Measurements from ENCODE around the gene ZSWIM3. TPM values are rescaled to one million over a fixed set of nuclear protein-coding genes. Genes with fewer than 3 reads are reported as not detected.
"Not testable (repeated sequence)": the region's sequence is repeated elsewhere in the genome, so short reads cannot be mapped to it uniquely, and the experiment has no call there.

Gene ZSWIM3
- total and polyA plus RNA-seq, 9 donors, result 1.8 to 7.5 (median 4.7) TPM

- WGBS, 3 donors, result 69 to 88% (median 72%) methylated on average over 6 of the region's 6 CpGs
- Histone ChIP-seq H3K9me3 (no peaks in the 10 kb centered on the region), H3K36me3 (no peaks in the 10 kb centered on the region), H3K27me3 (no peaks in the 10 kb centered on the region), H3K4me1 (ENCODE audit: insufficient read depth) (peaks cover 15% of the 10 kb centered on the region), H3K4me3 (no peak overlapping the region), H3K27ac (peak overlapping the region in 1 of 2 donors; percentile 82)
- intact Hi-C loops (cut with DNase I), result loop anchor here in 1 of 4 donors (10.0 kb wide), 1 partner anchor 137 kb away; no protein-coding TSS in a partner anchor
- DNase-seq, result no peak
- TF ChIP-seq CTCF (IDR thresholded peaks at IDR 0.05), result no peak
- no peak for TF ChIP-seq EP300 (IDR thresholded peaks at IDR 0.05)
- TF ChIP-seq POLR2A (IDR thresholded peaks at IDR 0.05), result no peak
Measured at GRCh38 chr20:45827712-45828111, 29.7 kb upstream of the ZSWIM3 start.

- H3K9me3 ChIP-seq, result no peaks in the 10 kb centered on the region
- 13 to 21% (median 21%) methylated on average over 2 of the region's 2 CpGs for WGBS, 3 donors
- no peak overlapping the region for H3K4me3 ChIP-seq
- H3K27ac ChIP-seq, result peak overlapping the region in 1 of 2 donors; percentile 82
- peaks cover 15% of the 10 kb centered on the region for H3K4me1 ChIP-seq (ENCODE audit: insufficient read depth)
- intact Hi-C loops (cut with DNase I), result loop anchor here in 1 of 4 donors (10.0 kb wide), 1 partner anchor 136 kb away; no protein-coding TSS in a partner anchor
- TF ChIP-seq POLR2A (IDR thresholded peaks at IDR 0.05) (no peak), CTCF (IDR thresholded peaks at IDR 0.05) (no peak), EP300 (IDR thresholded peaks at IDR 0.05) (no peak)
- DNase-seq, result peak; percentile 42 to 69 (median 57)
- no peaks in the 10 kb centered on the region for H3K36me3 ChIP-seq
- no peaks in the 10 kb centered on the region for H3K27me3 ChIP-seq
Measured at GRCh38 chr20:45828589-45828988, 28.8 kb upstream of the ZSWIM3 start.

GRCh38 chr20:45829673-45830106 lies 27.7 kb upstream of the ZSWIM3 start:
- H3K9me3 ChIP-seq, H3K27me3 ChIP-seq, H3K36me3 ChIP-seq, H3K4me3 ChIP-seq, H3K27ac ChIP-seq, DNase-seq: not testable (repeated sequence)
- WGBS, 3 donors, result 89 to 94% (median 94%) methylated on average over 4 of the region's 4 CpGs
- intact Hi-C loops (cut with DNase I), result loop anchor here in 1 of 4 donors (10.0 kb wide), 1 partner anchor 135 kb away; no protein-coding TSS in a partner anchor
- H3K4me1 ChIP-seq (ENCODE audit: insufficient read depth), result peaks cover 15% of the 10 kb centered on the region

- intact Hi-C loops (cut with DNase I), result no loop called here
- Histone ChIP-seq H3K27ac (peak overlapping the region; percentile 93 to 97), H3K4me1 (ENCODE audit: insufficient read depth) (peaks cover 26% of the 10 kb centered on the region), H3K4me3 (no peak overlapping the region), H3K9me3 (no peaks in the 10 kb centered on the region), H3K27me3 (no peaks in the 10 kb centered on the region), H3K36me3 (no peaks in the 10 kb centered on the region)
- no peak for DNase-seq
- TF ChIP-seq CTCF (IDR thresholded peaks at IDR 0.05) (no peak), POLR2A (IDR thresholded peaks at IDR 0.05) (no peak), EP300 (IDR thresholded peaks at IDR 0.05) (no peak)
- 71 to 81% (median 76%) methylated on average over 4 of the region's 4 CpGs for WGBS, 3 donors
Measured at GRCh38 chr20:45832619-45833018, 24.8 kb upstream of the ZSWIM3 start.

- TF ChIP-seq EP300 (IDR thresholded peaks at IDR 0.05), result peak; percentile 87
- TF ChIP-seq CTCF (IDR thresholded peaks at IDR 0.05), result no peak
- H3K9me3 ChIP-seq, result no peaks in the 10 kb centered on the region
- H3K27me3 ChIP-seq, result no peaks in the 10 kb centered on the region
- H3K4me1 ChIP-seq (ENCODE audit: insufficient read depth), result peaks cover 26% of the 10 kb centered on the region
- H3K27ac ChIP-seq, result peak within 1 kb of the TSS; percentile 93 to 97
- peak within 1 kb of the TSS; percentile 66 for H3K4me3 ChIP-seq
- H3K36me3 ChIP-seq, result no peaks in the 10 kb centered on the region
- 3 to 6% (median 3%) methylated on average over 16 to 35 of the region's 35 CpGs for WGBS, 3 donors
- intact Hi-C loops (cut with DNase I), result no loop called here
- DNase-seq, result peak; percentile 89 to 93 (median 90)
Measured at GRCh38 chr20:45833030-45833882, 24.2 kb upstream of the ZSWIM3 start, which contains the start of gene SNX21. SNX21 (plus strand) TSS chr20:45833799; CDS start chr20:45833920, 121 bp downstream.
